ENCODE results near the gene NAV3.
"Not testable (repeated sequence)": the region's sequence is repeated elsewhere in the genome, so short reads cannot be mapped to it uniquely, and the experiment has no call there.

The NAV3 gene

DNA sequence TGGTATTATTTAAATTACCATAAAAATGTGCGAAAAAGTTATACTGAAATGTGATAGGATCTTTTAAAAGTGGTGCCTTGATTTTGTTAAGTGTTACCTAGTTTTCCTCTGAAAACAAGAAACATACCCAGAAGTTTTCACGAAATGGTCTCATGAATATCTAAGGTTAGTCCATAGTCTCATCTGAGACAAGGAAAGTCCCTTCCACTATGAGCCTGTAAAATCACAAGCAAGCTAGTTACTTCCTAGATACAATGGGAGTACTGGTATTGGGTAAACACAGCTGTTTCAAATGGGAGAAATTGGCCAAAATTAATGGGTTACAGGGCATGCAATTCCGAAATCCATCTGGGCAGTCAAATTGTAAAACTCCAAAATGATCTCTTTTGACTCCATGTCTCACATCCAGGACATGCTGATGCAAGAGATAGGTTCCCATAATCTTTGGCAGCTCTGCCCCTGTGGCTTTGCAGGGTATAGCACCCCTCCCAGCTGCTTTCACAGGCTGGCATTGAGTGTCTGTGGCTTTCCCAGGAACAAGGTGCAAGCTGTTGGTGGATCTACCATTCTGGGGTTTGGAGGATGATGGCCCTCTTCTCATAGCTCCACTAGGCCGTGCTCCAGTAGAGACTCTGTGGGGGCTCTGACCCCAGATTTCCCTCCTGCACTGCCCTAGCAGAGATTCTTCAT lies 271.4 kb downstream of the NAV3 start:
- Mint-ChIP-seq H3K9me3 (peaks cover 8% of the 10 kb centered on the region), H3K36me3 (no peaks in the 10 kb centered on the region), H3K27ac (no peak overlapping the region), H3K4me3 (no peak overlapping the region), H3K27me3 (no peaks in the 10 kb centered on the region), H3K4me1 (no peaks in the 10 kb centered on the region)
- DNase-seq = no peak
- CTCF ChIA-PET = no interaction called here

DNA sequence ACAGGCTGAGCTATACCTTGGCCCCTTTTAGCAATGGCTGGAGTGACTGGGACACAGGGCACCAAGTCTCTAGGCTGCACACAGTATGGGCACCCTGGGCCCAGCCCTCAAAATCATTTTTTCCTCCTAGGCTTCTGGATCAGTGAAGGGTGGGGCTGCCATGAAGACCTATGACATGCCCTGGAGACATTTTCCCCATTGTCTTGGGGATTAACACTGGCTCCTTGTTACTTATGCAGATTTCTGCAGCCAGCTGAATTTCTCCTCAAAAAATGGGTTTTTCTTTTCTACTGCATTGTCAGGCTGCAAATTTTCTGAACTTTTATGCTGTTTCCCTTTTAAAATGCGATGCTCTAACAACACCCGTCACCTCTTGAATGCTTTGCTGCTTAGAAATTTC lies 272.1 kb downstream of the NAV3 start:
- DNase-seq, H3K9me3 Mint-ChIP-seq, H3K27me3 Mint-ChIP-seq, H3K27ac Mint-ChIP-seq, H3K36me3 Mint-ChIP-seq, CTCF ChIA-PET, H3K4me3 Mint-ChIP-seq, H3K4me1 Mint-ChIP-seq: not testable (repeated sequence)

DNA sequence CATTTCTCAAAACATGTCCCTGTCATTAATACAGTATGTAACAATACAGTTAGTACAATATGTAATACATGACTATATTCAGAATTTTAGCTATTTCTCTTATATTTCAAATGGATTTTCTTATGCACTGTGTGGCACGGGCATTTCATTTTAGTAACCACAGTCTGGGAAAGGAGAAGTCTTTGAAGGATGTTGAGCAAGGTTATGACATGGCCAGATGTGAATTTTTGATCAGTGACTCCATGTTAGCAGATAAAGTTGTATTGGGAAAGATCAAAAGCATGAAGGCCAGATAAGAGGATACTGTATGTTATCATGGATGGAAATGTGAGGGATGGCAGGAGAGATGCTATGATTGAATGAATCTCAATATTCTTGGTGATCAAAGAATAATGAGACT lies 285.2 kb downstream of the NAV3 start:
- CTCF ChIA-PET = no interaction called here
- DNase-seq = no peak
- Mint-ChIP-seq H3K27me3 (no peaks in the 10 kb centered on the region), H3K4me1 (no peaks in the 10 kb centered on the region), H3K9me3 (peaks cover 18% of the 10 kb centered on the region), H3K36me3 (no peaks in the 10 kb centered on the region), H3K27ac (no peak overlapping the region), H3K4me3 (no peak overlapping the region)

DNA sequence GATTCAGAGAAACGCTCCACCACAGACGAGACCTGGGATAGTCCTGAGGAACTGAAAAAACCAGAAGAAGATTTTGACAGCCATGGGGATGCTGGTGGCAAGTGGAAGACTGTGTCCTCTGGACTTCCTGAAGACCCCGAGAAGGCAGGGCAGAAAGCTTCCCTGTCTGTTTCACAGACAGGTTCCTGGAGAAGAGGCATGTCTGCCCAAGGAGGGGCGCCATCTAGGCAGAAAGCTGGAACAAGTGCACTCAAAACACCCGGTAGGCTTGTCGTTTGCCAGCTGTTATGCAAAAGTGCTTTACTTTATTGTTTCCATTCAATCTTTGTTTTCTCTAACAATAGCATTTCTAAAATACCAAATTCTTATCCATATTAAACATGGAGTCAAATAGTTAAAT lies 287.3 kb downstream of the NAV3 start:
- CTCF ChIA-PET = no interaction called here
- Mint-ChIP-seq H3K27me3 (no peaks in the 10 kb centered on the region), H3K27ac (no peak overlapping the region), H3K4me1 (no peaks in the 10 kb centered on the region), H3K9me3 (peaks cover 11% of the 10 kb centered on the region), H3K36me3 (no peaks in the 10 kb centered on the region), H3K4me3 (no peak overlapping the region)
- no peak for DNase-seq

DNA sequence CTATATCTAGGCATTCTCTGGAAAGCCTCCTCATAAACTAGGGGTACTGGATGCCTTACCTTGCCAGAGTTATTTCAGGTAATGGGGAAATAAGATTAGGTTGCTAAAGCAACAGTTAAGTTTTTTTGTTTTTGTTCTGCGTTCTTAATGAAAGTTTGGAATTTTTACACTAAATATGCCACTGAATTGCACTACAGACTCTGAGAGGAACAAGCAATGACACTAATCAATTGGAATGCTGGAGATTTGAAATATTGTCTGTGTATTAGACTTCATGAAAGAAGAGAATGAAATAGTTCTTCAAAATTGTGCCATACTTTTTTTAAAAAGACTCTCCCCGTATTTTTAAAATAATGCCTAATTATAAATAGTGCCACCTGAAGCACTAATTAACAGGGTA lies 287.8 kb downstream of the NAV3 start:
- H3K9me3 Mint-ChIP-seq = peaks cover 11% of the 10 kb centered on the region
- no peaks in the 10 kb centered on the region for H3K27me3 Mint-ChIP-seq
- CTCF ChIA-PET = interaction anchor here (0.6 kb wide), 1 partner anchor 87 kb away, joined by 3 read pairs; no protein-coding TSS in a partner anchor
- no peak overlapping the region for H3K27ac Mint-ChIP-seq
- H3K36me3 Mint-ChIP-seq = no peaks in the 10 kb centered on the region
- no peak overlapping the region for H3K4me3 Mint-ChIP-seq
- no peak for DNase-seq
- no peaks in the 10 kb centered on the region for H3K4me1 Mint-ChIP-seq

GRCh38 chr12:78119351-78119918 lies 288.7 kb downstream of the NAV3 start:
- no peaks in the 10 kb centered on the region for H3K36me3 Mint-ChIP-seq
- H3K9me3 Mint-ChIP-seq = peaks cover 3% of the 10 kb centered on the region
- no peak for DNase-seq
- H3K4me3 Mint-ChIP-seq = no peak overlapping the region
- CTCF ChIA-PET = no interaction called here
- H3K27me3 Mint-ChIP-seq = no peaks in the 10 kb centered on the region
- no peaks in the 10 kb centered on the region for H3K4me1 Mint-ChIP-seq
- no peak overlapping the region for H3K27ac Mint-ChIP-seq

GRCh38 chr12:78120306-78120705 lies 289.6 kb downstream of the NAV3 start:
- CTCF ChIA-PET = no interaction called here
- Mint-ChIP-seq H3K27me3 (no peaks in the 10 kb centered on the region), H3K36me3 (no peaks in the 10 kb centered on the region), H3K27ac (no peak overlapping the region), H3K4me1 (no peaks in the 10 kb centered on the region), H3K4me3 (no peak overlapping the region), H3K9me3 (peaks cover 2% of the 10 kb centered on the region)
- no peak for DNase-seq

- Mint-ChIP-seq H3K27me3 (no peaks in the 10 kb centered on the region), H3K36me3 (no peaks in the 10 kb centered on the region), H3K4me3 (no peak overlapping the region), H3K27ac (no peak overlapping the region), H3K9me3 (peaks cover 2% of the 10 kb centered on the region), H3K4me1 (no peaks in the 10 kb centered on the region)
- CTCF ChIA-PET = no interaction called here
- no peak for DNase-seq
These were observed 290.3 kb downstream of the NAV3 start for GRCh38 chr12:78120866-78121560.

DNA sequence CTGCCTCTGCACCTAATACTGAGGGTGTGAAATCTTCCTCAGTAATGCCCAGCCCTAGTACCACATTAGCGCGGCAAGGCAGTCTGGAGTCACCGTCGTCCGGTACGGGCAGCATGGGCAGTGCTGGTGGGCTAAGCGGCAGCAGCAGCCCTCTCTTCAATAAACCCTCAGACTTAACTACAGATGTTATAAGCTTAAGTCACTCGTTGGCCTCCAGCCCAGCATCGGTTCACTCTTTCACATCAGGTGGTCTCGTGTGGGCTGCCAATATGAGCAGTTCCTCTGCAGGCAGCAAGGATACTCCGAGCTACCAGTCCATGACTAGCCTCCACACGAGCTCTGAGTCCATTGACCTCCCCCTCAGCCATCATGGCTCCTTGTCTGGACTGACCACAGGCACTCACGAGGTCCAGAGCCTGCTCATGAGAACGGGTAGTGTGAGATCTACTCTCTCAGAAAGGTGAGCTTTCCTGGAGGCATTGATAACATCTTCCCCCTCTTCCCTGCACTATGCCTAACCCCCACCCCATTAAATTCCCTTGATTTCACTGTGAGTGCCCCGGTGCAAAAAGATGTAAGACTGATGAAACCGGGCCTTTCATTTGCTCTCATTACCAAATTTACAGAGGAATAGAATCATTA lies 291.4 kb downstream of the NAV3 start:
- Mint-ChIP-seq H3K4me1 (no peaks in the 10 kb centered on the region), H3K27me3 (no peaks in the 10 kb centered on the region), H3K9me3 (peaks cover 2% of the 10 kb centered on the region), H3K36me3 (no peaks in the 10 kb centered on the region), H3K4me3 (no peak overlapping the region), H3K27ac (no peak overlapping the region)
- DNase-seq = no peak
- CTCF ChIA-PET = no interaction called here

- CTCF ChIA-PET = no interaction called here
- H3K27me3 Mint-ChIP-seq = no peaks in the 10 kb centered on the region
- H3K9me3 Mint-ChIP-seq = no peaks in the 10 kb centered on the region
- no peak overlapping the region for H3K27ac Mint-ChIP-seq
- no peak for DNase-seq
- no peak overlapping the region for H3K4me3 Mint-ChIP-seq
- H3K36me3 Mint-ChIP-seq = no peaks in the 10 kb centered on the region
- H3K4me1 Mint-ChIP-seq = no peaks in the 10 kb centered on the region
These were observed 297.5 kb downstream of the NAV3 start for GRCh38 chr12:78128211-78128610.

- Mint-ChIP-seq H3K36me3 (no peaks in the 10 kb centered on the region), H3K4me3 (no peak overlapping the region), H3K9me3 (no peaks in the 10 kb centered on the region), H3K4me1 (no peaks in the 10 kb centered on the region), H3K27me3 (no peaks in the 10 kb centered on the region), H3K27ac (no peak overlapping the region)
- CTCF ChIA-PET = interaction anchor here (0.7 kb wide), 1 partner anchor 19 kb away, joined by 3 read pairs; no protein-coding TSS in a partner anchor
- DNase-seq = no peak
These were observed 313.0 kb downstream of the NAV3 start for GRCh38 chr12:78143717-78144116.

GRCh38 chr12:78145398-78145797 lies 314.7 kb downstream of the NAV3 start:
- CTCF ChIA-PET = interaction anchor here (0.7 to 1.3 kb wide), 2 partner anchors 11 to 15 kb away, joined by 3 read pairs; no protein-coding TSS in a partner anchor
- Mint-ChIP-seq H3K9me3 (no peaks in the 10 kb centered on the region), H3K27me3 (no peaks in the 10 kb centered on the region), H3K4me3 (no peak overlapping the region), H3K4me1 (no peaks in the 10 kb centered on the region), H3K27ac (no peak overlapping the region), H3K36me3 (no peaks in the 10 kb centered on the region)
- no peak for DNase-seq

- no peak for DNase-seq
These were observed 315.7 kb downstream of the NAV3 start for GRCh38 chr12:78146365-78146772.

GRCh38 chr12:78149459-78149858 lies 318.8 kb downstream of the NAV3 start:
- no peaks in the 10 kb centered on the region for H3K27me3 Mint-ChIP-seq
- no peaks in the 10 kb centered on the region for H3K4me1 Mint-ChIP-seq
- CTCF ChIA-PET = no interaction called here
- H3K27ac Mint-ChIP-seq = no peak overlapping the region
- no peak overlapping the region for H3K4me3 Mint-ChIP-seq
- H3K9me3 Mint-ChIP-seq = no peaks in the 10 kb centered on the region
- no peaks in the 10 kb centered on the region for H3K36me3 Mint-ChIP-seq
- no peak for DNase-seq

More at GRCh38 chr12:78146365-78146772, 315.7 kb downstream of the NAV3 start:
- Mint-ChIP-seq H3K4me3 (no peak overlapping the region), H3K27ac (no peak overlapping the region), H3K27me3 (no peaks in the 10 kb centered on the region), H3K9me3 (no peaks in the 10 kb centered on the region), H3K36me3 (no peaks in the 10 kb centered on the region), H3K4me1 (no peaks in the 10 kb centered on the region)
- CTCF ChIA-PET = interaction anchor here (0.9 to 1.3 kb wide), 3 partner anchors 11 to 30 kb away, joined by 3 to 4 read pairs (median 3); no protein-coding TSS in a partner anchor

All from activated naive CD4-positive, alpha-beta T cell treated with anti-CD3 and anti-CD28 coated beads, Interleukin-2, amount 10 ng/mL, durations not matched to agents 7 days and 5 days (primary cell).